BLaER1 treated with 17β-estradiol and CSF1 and Interleukin-3, amounts not matched to agents 10 nM and 100 nM (cell line): ENCODE results near the gene BIRC2.

Source experiments
- H3K27ac ChIP-seq, 11 experiments: shearing (Covaris generic); formaldehyde crosslinking; 2 replicates each; pipeline ENCODE4 v1.8.1; 2022
- H3K27me3 ChIP-seq, 11 experiments: shearing (Covaris generic); formaldehyde crosslinking; 2 replicates each; pipeline ENCODE4 v1.8.1; 2022
- H3K36me3 ChIP-seq, 11 experiments: shearing (Covaris generic); formaldehyde crosslinking; 2 replicates each; pipeline ENCODE4 v1.8.1; 2022
- H3K4me1 ChIP-seq, 10 experiments: shearing (Covaris generic); formaldehyde crosslinking; 2 replicates each; pipeline ENCODE4 v1.8.1; 2022
- H3K4me2 ChIP-seq, 11 experiments: shearing (Covaris generic); formaldehyde crosslinking; 2 replicates each; pipeline ENCODE4 v1.8.1; 2022
- H3K4me3 ChIP-seq, 10 experiments: shearing (Covaris generic); formaldehyde crosslinking; 2 replicates each; pipeline ENCODE4 v1.8.1; 2022
- H3K9ac ChIP-seq, 11 experiments: shearing (Covaris generic); formaldehyde crosslinking; 2 replicates each; pipeline ENCODE4 v1.8.1; 2022
- H3K9me3 ChIP-seq, 11 experiments: shearing (Covaris generic); formaldehyde crosslinking; replicated peaks in 1 of 11; 2 replicates each; pipeline ENCODE4 v1.8.1; 2022
- H4K20me1 ChIP-seq, 11 experiments: shearing (Covaris generic); formaldehyde crosslinking; 2 replicates each; pipeline ENCODE4 v1.8.1; 2022
- Cebpa-rat ChIP-seq, 11 experiments: shearing (Covaris generic); IDR thresholded peaks; 2 replicates each; pipeline ENCODE4 v1.8.1; 2022

The BIRC2 gene

GRCh38 chr11:102387043-102387781 lies 40.2 kb downstream of the BIRC2 start:
- H3K4me3 ChIP-seq, result no peak overlapping the region
- peaks cover 0 to 24% (median 20%) of the 10 kb centered on the region in 11 experiments; a peak in 16 of 22 replicates for H3K9me3 ChIP-seq
- H3K4me1 ChIP-seq, result peaks cover 4 to 22% (median 17%) of the 10 kb centered on the region in 10 experiments; a peak in 16 of 20 replicates
- no peak overlapping the region for H3K27ac ChIP-seq
- H3K9ac ChIP-seq, result no peak overlapping the region
- H3K27me3 ChIP-seq, result no peaks in the 10 kb centered on the region
- H3K4me2 ChIP-seq, result peak overlapping the region in 2 of 11 experiments; percentile 0 to 40; a peak in 5 of 22 replicates
- TF ChIP-seq Cebpa-rat (IDR thresholded peaks at IDR 0.05), result no peak
- H4K20me1 ChIP-seq, result peaks cover 0 to 9% (median 0%) of the 10 kb centered on the region in 11 experiments; a peak in 4 of 22 replicates
- peaks cover 5 to 80% (median 38%) of the 10 kb centered on the region in 11 experiments; a peak in 20 of 22 replicates for H3K36me3 ChIP-seq

GRCh38 chr11:102389253-102389652 lies 42.2 kb downstream of the BIRC2 start:
- Histone ChIP-seq H3K27ac (no peak overlapping the region), H3K4me2 (no peak overlapping the region), H4K20me1 (peaks cover 0 to 21% (median 13%) of the 10 kb centered on the region in 11 experiments; a peak in 8 of 22 replicates), H3K9me3 (peaks cover 0 to 24% (median 20%) of the 10 kb centered on the region in 11 experiments; a peak in 16 of 22 replicates), H3K27me3 (no peaks in the 10 kb centered on the region), H3K36me3 (peaks cover 18 to 81% (median 49%) of the 10 kb centered on the region in 11 experiments), H3K4me3 (no peak overlapping the region), H3K4me1 (peaks cover 4 to 22% (median 17%) of the 10 kb centered on the region in 10 experiments; a peak in 16 of 20 replicates), H3K9ac (no peak overlapping the region)
- TF ChIP-seq Cebpa-rat (IDR thresholded peaks at IDR 0.05), result no peak

DNA sequence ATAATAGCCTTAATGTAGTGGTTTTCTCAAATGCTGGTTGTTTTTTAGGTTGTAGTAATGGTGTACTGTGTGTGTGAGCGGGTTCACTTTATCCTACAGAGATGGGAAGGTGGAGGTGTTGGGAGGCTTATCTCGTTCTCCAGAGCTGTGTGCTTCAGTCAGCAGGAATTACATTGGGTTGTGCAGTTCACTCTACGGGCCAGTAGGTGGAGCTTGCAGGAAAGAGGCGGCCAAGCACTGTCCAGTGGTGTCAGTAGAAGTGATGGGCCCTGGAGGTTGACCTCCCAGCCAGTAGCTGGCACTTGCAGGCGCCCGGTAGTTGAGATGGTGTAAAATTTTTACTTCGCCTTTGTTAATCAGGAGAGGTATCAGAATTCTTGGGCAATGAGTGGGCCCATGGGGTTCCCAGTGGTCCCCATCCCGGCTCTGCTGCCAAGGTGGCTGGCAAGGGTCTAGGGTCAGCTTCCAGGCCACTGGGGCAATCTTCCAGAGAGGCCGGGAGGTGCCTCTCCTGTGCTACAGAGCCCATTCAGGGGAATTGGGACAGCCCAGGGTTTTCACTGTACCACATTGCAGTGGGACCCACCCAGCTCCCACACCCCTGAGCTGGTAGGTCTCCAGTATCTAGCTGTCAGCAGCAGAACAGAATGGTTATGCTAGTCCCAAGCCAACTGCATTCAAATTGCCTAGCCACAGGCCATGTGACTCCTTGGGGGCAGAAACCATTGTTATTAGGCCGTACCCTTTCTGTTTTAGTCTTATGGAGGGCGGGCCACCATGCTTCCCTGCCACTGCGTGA lies 43.9 kb downstream of the BIRC2 start:
- H3K4me1 ChIP-seq, result peaks cover 0 to 14% (median 7%) of the 10 kb centered on the region in 10 experiments; a peak in 11 of 20 replicates
- H3K4me2 ChIP-seq, result no peak overlapping the region
- no peak overlapping the region for H3K27ac ChIP-seq
- H3K36me3 ChIP-seq, result peaks cover 33 to 82% (median 59%) of the 10 kb centered on the region in 11 experiments
- no peak overlapping the region for H3K4me3 ChIP-seq
- TF ChIP-seq Cebpa-rat (IDR thresholded peaks at IDR 0.05), result no peak
- H3K27me3 ChIP-seq, result no peaks in the 10 kb centered on the region
- H3K9me3 ChIP-seq, result peaks cover 0 to 24% (median 20%) of the 10 kb centered on the region in 11 experiments; a peak in 16 of 22 replicates
- no peak overlapping the region for H3K9ac ChIP-seq
- H4K20me1 ChIP-seq, result peaks cover 0 to 25% (median 13%) of the 10 kb centered on the region in 11 experiments; a peak in 11 of 22 replicates

GRCh38 chr11:102391549-102392237 lies 44.7 kb downstream of the BIRC2 start:
- Histone ChIP-seq H3K27ac (no peak overlapping the region), H4K20me1 (peaks cover 0 to 25% (median 13%) of the 10 kb centered on the region in 11 experiments; a peak in 11 of 22 replicates), H3K36me3 (peaks cover 41 to 88% (median 65%) of the 10 kb centered on the region in 11 experiments)

DNA sequence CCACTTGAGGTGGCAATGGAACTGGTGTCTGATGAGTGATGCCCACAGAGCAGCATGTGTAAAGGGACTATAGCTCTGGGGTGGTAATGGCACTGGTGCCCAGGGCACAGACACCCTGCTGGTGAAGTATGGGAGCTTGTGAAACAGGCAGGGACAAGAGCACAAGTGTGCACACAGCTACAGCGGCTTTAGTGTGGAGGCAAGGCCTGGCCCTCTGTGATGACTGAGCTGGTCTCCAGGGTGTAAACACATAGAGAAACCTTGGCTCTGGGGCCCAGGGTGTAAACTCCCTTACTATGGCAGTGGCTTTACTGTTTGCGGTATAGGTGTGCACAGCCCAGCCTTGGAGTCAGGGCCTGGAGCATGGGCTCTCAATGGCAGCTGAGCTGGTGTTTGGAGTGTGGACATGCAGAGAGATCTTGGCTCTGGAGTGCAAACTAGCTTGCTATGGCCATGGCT lies 46.3 kb downstream of the BIRC2 start:
- no peak overlapping the region for H3K4me2 ChIP-seq
- no peaks in the 10 kb centered on the region for H3K4me1 ChIP-seq
- no peaks in the 10 kb centered on the region for H3K27me3 ChIP-seq
- H3K9ac ChIP-seq, result no peak overlapping the region
- TF ChIP-seq Cebpa-rat (IDR thresholded peaks at IDR 0.05), result no peak
- H4K20me1 ChIP-seq, result peaks cover 0 to 38% (median 13%) of the 10 kb centered on the region in 11 experiments; a peak in 11 of 22 replicates
- H3K27ac ChIP-seq, result no peak overlapping the region
- peaks cover 52 to 90% (median 70%) of the 10 kb centered on the region in 11 experiments for H3K36me3 ChIP-seq
- no peak overlapping the region for H3K4me3 ChIP-seq
- peaks cover 0 to 13% (median 9%) of the 10 kb centered on the region in 11 experiments; a peak in 12 of 22 replicates for H3K9me3 ChIP-seq

More at GRCh38 chr11:102391549-102392237, 44.7 kb downstream of the BIRC2 start:
- no peak overlapping the region for H3K9ac ChIP-seq
- H3K4me1 ChIP-seq, result peaks cover 0 to 5% (median 2%) of the 10 kb centered on the region in 10 experiments; a peak in 9 of 20 replicates
- no peak overlapping the region for H3K4me3 ChIP-seq
- no peak overlapping the region for H3K4me2 ChIP-seq
- peaks cover 0 to 24% (median 20%) of the 10 kb centered on the region in 11 experiments; a peak in 16 of 22 replicates for H3K9me3 ChIP-seq
- H3K27me3 ChIP-seq, result no peaks in the 10 kb centered on the region
- TF ChIP-seq Cebpa-rat (IDR thresholded peaks at IDR 0.05), result no peak

DNA sequence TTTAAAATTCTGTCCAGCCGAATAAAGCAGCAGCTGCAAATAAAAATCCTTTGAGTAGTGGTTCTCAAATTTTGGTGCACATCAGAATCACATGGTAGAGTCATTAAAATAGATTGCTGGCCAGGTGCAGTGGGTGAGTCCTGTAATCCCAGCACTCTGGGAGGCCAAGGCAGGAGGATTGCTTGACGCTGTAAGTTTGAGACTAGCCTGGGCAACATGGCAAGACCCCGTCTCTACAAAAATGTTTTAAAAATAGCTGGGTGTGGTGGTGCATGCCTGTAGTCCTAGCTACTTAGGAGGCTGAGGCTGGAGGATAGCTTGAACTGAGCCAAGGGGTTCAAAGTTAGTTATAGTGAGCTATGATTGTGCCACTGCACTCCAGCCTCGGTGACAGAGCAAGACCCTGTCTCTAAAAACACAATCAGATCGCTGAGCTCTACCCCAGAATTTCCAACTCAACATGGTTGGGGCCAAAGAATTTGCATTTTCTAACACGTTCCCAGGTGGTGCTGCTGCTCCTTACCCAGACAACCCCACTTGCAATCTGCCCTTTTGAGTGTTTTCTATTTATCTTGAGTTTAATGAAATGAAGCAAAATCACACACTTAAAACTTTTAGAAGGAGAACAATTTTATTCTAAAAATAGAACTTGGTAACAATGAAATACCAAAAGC lies 48.8 kb downstream of the BIRC2 start:
- Histone ChIP-seq H3K9me3 (no peaks in the 10 kb centered on the region), H3K4me2 (no peak overlapping the region), H3K27ac (no peak overlapping the region), H3K4me1 (no peaks in the 10 kb centered on the region), H4K20me1 (peaks cover 0 to 55% (median 15%) of the 10 kb centered on the region in 11 experiments; a peak in 11 of 22 replicates), H3K36me3 (peaks cover 75 to 97% (median 83%) of the 10 kb centered on the region in 11 experiments), H3K4me3 (no peak overlapping the region), H3K9ac (no peak overlapping the region), H3K27me3 (no peaks in the 10 kb centered on the region)
- no peak for TF ChIP-seq Cebpa-rat (IDR thresholded peaks at IDR 0.05)

DNA sequence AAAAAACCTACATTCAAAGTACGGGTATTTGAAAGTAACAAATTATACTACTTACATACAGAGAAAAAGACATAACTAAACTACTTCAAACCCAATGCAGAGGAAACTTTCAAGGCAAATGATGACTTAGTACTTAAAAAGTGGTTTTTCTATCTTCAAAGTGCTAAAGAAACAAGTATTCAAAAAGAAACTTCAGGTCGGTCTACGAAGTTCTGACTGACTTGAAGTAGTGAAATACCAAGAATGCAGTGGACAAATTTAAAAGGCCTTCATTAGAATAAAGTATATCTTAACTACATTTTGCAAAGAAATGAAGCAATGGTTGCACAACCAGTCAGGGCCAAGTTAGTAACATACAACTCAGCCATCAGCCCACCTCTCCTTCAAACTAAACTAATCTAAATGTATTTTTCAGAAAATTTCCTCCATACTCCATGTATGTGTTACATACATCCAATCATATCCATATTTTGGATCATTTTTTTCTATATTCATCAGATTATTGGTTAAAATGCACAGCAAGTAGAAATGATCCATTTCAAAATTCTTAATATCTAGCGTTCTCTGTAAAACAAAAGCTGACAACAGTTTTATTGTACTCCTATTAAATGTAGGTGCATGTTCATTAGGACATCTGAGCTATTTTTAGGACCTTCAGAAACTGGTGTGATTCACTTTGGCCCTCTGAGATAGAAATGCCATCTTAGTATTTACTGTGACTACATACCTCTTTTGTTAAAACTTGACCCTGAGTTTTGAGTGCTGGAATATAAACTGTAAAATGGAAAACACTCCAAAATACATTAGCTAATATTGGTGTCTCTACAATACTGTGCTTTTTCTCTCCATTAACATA lies 49.9 kb downstream of the BIRC2 start:
- no peak overlapping the region for H3K27ac ChIP-seq
- H3K27me3 ChIP-seq, result no peaks in the 10 kb centered on the region
- no peak overlapping the region for H3K4me2 ChIP-seq
- H3K4me1 ChIP-seq, result peaks cover 0 to 3% (median 0%) of the 10 kb centered on the region in 10 experiments; a peak in 4 of 20 replicates
- peaks cover 1 to 60% (median 14%) of the 10 kb centered on the region in 11 experiments; a peak in 16 of 22 replicates for H4K20me1 ChIP-seq
- H3K36me3 ChIP-seq, result peaks cover 85 to 97% (median 90%) of the 10 kb centered on the region in 11 experiments
- no peak overlapping the region for H3K4me3 ChIP-seq
- TF ChIP-seq Cebpa-rat (IDR thresholded peaks at IDR 0.05), result no peak
- no peak overlapping the region for H3K9ac ChIP-seq
- no peaks in the 10 kb centered on the region for H3K9me3 ChIP-seq
